ENCODE data around the gene PKNOX2.

The PKNOX2 gene

DNA sequence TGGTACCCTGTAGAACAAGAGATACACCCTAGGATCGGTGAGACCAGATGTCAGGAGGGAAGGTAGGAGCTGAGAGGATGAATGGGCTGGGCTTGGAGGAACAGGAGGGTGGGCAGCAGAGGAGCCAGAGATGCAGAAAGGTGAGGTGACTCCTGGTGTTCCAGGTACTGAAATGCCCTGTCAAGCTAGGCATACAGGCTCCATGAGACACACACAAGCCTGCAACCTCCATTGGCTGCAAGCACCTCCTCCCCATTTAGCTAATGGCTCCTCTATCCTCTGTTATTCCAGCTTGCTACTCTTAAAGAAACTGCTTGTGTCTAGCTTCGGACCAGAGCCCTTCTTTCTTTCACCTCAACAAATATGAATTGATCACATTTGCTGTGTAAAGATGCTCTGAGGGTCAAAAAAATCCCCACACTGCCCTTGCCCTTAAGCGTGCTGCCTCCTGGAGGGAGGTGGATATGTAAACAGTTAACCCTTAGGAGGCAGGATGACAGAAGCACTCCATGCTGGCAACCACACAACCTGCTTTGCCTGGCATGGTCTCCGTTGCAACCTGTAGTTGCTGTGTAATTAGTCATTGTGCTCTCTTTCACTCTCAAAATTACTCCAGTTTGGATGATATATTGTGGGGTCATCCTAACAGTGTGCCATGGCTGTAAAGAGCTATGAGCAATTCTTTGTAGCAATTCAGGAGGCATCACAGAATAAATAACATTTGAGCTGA lies 156.0 kb downstream of the PKNOX2 start:
- DNase-seq = no peak

DNA sequence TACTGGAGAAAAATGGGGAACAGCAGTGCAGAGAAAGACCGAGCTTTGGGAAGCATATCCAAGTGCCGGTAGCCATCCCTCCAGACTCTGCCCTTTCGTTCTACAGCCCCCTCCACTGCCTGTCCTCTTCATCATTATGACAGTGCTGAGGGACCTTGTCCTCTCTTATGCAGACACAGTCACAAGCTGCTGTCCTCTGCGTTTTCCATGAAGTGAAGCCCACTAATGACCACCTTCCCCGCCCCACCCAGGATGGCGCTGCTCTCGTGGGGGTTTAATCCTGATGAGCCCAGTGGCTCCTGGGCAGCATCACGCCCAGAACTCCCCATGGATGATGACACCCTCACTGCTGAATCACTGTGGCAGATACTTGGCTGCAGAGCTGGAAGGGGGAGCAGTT lies 157.7 kb downstream of the PKNOX2 start:
- no peak for DNase-seq

GRCh38 chr11:125325196-125325595 lies 160.6 kb downstream of the PKNOX2 start:
- DNase-seq = no peak

- DNase-seq = no peak
Measured at GRCh38 chr11:125326126-125326525, 161.6 kb downstream of the PKNOX2 start.

GRCh38 chr11:125327518-125328224 lies 163.1 kb downstream of the PKNOX2 start:
- no peak for DNase-seq

GRCh38 chr11:125328225-125328580 lies 163.7 kb downstream of the PKNOX2 start:
- DNase-seq = no peak

DNA sequence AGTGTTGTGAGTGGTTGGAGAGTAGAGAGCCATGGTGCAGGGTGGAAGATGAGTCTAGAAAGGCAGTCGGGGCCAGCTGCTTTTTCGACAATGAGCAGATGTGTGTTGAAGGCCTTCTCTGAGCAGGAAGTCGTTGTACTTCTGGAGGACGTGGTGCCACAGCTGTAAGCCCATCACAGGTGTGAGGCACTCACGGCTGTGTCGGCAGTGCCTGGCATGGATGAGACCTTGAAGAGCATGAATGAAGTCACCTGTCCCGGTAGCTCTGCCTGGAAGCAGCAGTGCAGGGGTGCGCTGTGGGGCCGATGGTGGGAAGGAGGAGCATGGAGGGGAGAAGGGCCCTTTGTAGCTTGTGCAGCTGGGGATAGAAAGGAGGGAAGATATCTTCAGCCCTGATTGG lies 165.2 kb downstream of the PKNOX2 start:
- DNase-seq = no peak

DNA sequence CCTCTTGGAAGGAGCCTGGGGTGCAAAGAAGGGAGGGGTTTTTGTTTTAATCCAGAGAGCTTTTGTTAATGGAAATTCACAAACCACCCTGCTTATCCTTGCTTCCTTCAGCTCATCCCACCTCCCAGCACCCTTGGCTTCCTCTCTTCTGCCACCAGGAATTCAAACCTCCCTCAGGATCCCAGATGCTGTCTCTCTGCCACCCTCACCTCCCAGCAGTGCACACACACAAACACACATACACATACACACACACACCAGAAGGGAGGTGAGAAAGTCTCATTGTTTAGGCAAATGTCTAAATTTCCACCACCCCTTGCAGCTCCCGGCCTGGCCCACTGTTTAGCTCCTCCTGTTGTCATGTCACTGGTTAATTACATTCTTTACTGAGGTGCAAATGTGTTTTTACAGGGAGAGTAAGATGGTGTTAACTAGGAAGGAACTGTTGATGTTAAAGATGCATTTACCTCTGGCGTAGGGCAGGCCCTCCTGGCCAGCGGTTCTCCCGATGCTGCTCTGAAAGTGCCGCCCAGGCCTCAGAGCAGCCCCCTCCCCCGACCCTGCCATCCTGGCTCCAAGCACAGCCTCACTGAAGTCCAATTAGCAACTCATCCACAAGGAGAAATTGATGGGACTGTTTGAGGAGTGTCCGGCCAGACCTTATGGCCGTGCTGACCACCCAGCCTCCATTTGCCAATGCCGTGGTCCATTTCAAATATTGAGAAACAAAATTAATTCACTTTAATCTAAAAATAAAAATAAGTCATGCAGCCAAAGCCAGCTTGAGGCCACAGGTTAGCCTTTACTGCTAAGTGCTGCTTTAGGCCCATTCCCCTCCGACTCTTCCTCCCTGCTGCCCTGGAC lies 166.1 kb downstream of the PKNOX2 start:
- DNase-seq = no peak

DNA sequence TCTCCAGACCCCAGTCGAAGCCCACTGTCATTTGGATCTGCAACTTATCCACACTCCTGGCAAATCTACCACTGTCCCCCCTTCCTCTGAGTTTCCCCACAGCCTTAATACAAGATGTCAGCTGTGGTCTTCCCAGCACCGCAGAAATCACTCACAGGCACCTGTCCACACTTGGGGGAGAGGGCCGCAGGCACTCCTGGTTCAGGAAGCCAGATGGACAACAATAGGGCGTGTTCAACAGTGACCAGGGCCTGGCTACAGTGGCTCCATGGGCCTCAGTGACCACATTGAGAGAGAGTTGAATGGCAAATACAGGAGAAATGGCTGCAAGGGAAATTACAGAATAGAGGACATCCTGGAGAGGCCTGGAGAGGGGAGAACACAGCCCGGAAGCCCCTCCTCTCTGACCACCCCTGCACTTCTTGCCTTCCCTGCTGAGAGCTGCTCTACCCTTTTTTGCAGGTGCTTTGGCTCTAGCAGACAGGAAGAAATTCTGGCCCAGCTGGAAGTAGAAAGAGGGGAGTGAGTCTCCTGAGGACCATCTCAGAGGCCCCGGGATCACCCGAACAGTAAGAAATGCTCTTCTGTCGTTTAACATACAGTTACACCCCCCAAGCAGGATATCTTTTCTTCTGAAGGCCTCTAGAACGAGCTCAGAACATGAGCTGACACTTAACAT lies 166.9 kb downstream of the PKNOX2 start:
- DNase-seq = no peak

GRCh38 chr11:125332821-125333220 lies 168.3 kb downstream of the PKNOX2 start:
- no peak for DNase-seq

GRCh38 chr11:125333354-125334073 lies 169.0 kb downstream of the PKNOX2 start:
- no peak for DNase-seq

GRCh38 chr11:125335106-125335505 lies 170.6 kb downstream of the PKNOX2 start:
- no peak for DNase-seq

DNA sequence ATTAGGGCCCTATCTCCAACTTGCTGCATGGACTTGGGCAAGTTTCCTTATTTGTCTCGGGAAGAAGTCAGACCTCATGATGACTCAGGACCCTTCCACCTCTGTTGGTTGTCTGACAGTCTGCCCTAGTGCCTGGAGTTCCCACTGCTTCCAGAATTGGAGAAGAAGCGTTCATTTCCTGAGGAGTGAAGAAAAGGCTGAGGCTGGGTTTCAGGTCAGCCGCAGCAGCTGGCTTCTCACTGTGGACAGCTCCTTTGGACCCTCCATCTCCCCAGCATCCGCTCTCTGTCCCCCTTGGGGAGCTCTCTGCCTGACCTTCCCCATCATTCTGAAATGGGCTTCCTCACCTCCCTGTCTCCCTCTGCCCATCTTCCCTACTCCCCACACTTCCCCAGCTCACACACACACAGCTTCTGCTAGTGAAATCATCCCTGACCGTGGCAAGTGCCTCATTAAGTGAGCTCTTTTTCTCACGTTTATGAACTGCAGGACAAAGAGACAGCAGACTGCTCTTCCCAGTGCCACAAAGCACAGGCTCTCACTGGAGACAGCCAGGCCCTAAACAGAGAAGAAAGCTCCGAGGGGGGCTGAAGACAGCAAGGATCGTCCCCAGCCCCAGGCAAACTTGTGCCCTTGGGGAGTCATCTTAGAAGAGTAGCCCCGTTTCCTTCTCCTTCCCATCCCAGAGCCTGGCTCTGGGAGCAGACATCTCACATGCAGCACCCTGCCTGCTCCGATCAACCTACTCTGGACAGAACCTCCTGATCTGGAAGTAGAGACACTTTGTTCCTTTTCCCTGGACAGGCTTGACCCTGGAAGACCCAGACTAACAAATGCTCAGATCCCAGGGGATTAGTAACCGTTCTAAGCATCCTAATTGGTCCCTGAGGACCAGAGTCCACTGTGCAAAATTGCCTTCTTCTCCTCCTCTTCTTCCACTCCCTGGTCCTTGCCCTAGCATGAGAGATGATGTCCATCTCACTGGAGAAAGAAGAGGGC lies 173.6 kb downstream of the PKNOX2 start:
- DNase-seq = no peak

GRCh38 chr11:125338886-125339811 lies 174.6 kb downstream of the PKNOX2 start:
- DNase-seq = no peak

GRCh38 chr11:125341676-125342075 lies 177.1 kb downstream of the PKNOX2 start:
- DNase-seq = no peak

DNA sequence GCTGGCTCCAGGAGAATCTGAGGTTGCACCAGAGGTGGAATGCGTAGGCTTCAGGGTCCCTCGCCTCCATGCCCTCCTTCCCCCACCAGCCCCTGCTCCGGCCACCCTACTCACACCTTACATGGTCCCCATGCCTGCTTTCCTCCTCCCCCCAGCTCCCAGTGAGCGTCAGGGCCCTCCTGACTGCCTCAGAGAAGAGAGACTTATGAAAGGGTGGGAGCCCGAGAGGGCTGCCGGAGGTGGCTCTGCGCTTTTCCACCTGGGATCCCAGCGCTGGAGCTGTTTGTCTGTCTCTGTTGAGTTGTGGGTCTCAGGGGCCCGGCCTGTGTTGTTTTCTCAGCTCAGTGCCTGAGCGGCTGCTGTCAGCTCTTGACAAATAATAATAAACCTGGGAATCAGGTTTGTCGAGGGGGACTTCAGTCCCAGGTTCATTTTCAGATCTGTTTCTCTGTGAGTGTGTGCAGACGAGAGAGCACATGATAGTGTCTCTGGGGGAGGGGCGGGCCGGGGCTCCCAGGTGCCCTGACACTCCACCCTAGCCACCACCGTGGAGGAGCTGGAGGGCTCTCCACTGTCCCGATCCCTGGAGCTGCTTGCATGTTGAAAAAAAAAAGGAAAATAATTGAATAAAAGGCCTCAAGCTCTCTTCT lies 177.9 kb downstream of the PKNOX2 start:
- no peak for DNase-seq

GRCh38 chr11:125343086-125343717 lies 178.7 kb downstream of the PKNOX2 start:
- no peak for DNase-seq

DNA sequence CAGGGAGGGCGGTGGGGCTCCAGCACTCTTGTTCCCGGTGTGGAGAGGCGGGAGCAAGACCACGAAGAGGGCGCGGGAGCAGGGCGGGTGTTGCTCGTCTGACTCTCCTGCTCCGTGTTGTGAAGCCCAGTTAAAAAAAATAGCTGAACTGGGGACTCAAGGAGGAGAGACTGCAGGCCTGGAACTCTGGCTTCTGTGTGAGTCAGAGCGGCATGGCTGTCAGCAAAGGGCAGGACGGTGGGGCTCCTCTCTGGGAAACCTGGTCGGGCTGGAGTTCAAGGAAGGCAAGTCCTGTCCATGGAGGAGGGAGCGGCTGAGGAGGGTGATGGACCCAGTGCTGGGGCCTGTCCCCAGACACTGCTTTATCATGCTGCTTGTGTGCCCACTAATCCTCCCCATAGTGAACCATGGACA lies 179.2 kb downstream of the PKNOX2 start:
- no peak for DNase-seq

Measured in activated CD8-positive, alpha-beta memory T cell treated with anti-CD3 and anti-CD28 coated beads, Interleukin-2, amount 50 U/mL, for 48 hours (primary cell).